PFSK-1 (cell line): ENCODE results near the gene RASSF7.

Source experiments
- FOXP2 ChIP-seq: optimal IDR thresholded peaks from 2 replicates; pipeline ENCODE3; 2011; ENCODE audit warnings: borderline replicate concordance, control low read depth, inconsistent platforms; ENCODE audit not compliant: insufficient read depth; ENCODE audit errors: extremely low read length, extremely low read depth
- POLR2AphosphoS5 ChIP-seq: IDR thresholded peaks from 2 replicates; pipeline ENCODE4 v1.6.1; 2012; ENCODE audit warnings: low read depth, mild to moderate bottlenecking, control low read depth, low read length, moderate library complexity
- REST ChIP-seq, 2 experiments: IDR thresholded peaks; 2 replicates each; pipeline versions ENCODE4 v1.6.1 to v1.8.0; 2011 to 2012; ENCODE audit warnings: low read depth in 2 of 2, low read length in 2 of 2, control low read depth in 1 of 2, inconsistent platforms in 1 of 2, mild to moderate bottlenecking in 1 of 2, moderate library complexity in 1 of 2; ENCODE audit not compliant: insufficient read depth in 1 of 2
- SIN3A ChIP-seq: IDR thresholded peaks from 2 replicates; pipeline ENCODE4 v1.6.1; 2012; ENCODE audit warnings: mild to moderate bottlenecking, low read length, moderate library complexity, borderline replicate concordance; ENCODE audit not compliant: insufficient read depth
- TAF1 ChIP-seq: IDR thresholded peaks from 2 replicates; pipeline ENCODE4 v1.6.1; 2012; ENCODE audit warnings: low read length, control low read depth, borderline replicate concordance; ENCODE audit not compliant: insufficient read depth

RASSF7 gene

GRCh38 chr11:534396-535209 is 26.2 kb upstream of the RASSF7 start:
- no peak for TF ChIP-seq SIN3A
- no peak for TF ChIP-seq POLR2AphosphoS5
- TF ChIP-seq TAF1: no peak
- no peak for TF ChIP-seq REST (IDR thresholded peaks at IDR 0.05; ENCODE audit: insufficient read depth in 1 of 2, low read depth in 2 of 2, low read length in 2 of 2)
- TF ChIP-seq FOXP2: no peak

- no peak for TF ChIP-seq SIN3A
- no peak for TF ChIP-seq FOXP2
- no peak for TF ChIP-seq REST (IDR thresholded peaks at IDR 0.05; ENCODE audit: insufficient read depth in 1 of 2, low read depth in 2 of 2, low read length in 2 of 2)
Measured at GRCh38 chr11:535210-535518, 25.6 kb upstream of the RASSF7 start.

- TF ChIP-seq POLR2AphosphoS5 (peak; percentile 93), FOXP2 (no peak), REST (IDR thresholded peaks at IDR 0.05; ENCODE audit: insufficient read depth in 1 of 2, low read depth in 2 of 2, low read length in 2 of 2) (no peak), TAF1 (peak; percentile 70; the same call in 1 of the 2 replicates), SIN3A (0 out of 2 replicates have a peak, but pooled peaks have one; percentile 29)
Measured at GRCh38 chr11:535519-536454, 25.0 kb upstream of the RASSF7 start, which contains the start of gene HRAS. Gene HRAS, minus strand, starts transcription at chr11:535576.

GRCh38 chr11:536841-537621 is 23.7 kb upstream of the RASSF7 start, which contains the start of gene LRRC56:
Gene LRRC56, plus strand, starts transcription at chr11:537527. Its CDS starts 3,158 bp downstream, at chr11:540685.
- TF ChIP-seq SIN3A (no peak), POLR2AphosphoS5 (no peak), TAF1 (no peak), REST (IDR thresholded peaks at IDR 0.05; ENCODE audit: insufficient read depth in 1 of 2, low read depth in 2 of 2, low read length in 2 of 2) (no peak), FOXP2 (no peak)
